Measurements from ENCODE around the gene VPREB3. TPM values are rescaled to one million over a fixed set of nuclear protein-coding genes. Genes with fewer than 3 reads are reported as not detected.

VPREB3 gene
- total RNA-seq, 1 experiment from 2014 or later, result 2.4 TPM

GRCh38 chr22:23775779-23776375, 21.7 kb upstream of the VPREB3 start:
- ChIA-PET CTCF (no interaction called here), RAD21 (ENCODE audit: low non-redundant PET in 1 of 2, low total read pairs in 2 of 2, uncharacterized antibody in 2 of 2, unreplicated experiment in 2 of 2) (no interaction called here), POLR2A (interaction anchor here (2.8 kb wide), 1 partner anchor 9 kb away, joined by 6 read pairs; the partner anchor contains the start of gene CHCHD10)
- no peaks in the 10 kb centered on the region for H3K79me2 ChIP-seq (ENCODE audit: insufficient read depth, low read length)
- H3K27me3 ChIP-seq (ENCODE audit: insufficient read depth, low read length), result no peaks in the 10 kb centered on the region
- no peaks in the 10 kb centered on the region for H3K9me2 ChIP-seq (ENCODE audit: insufficient read depth)
- TF ChIP-seq TCF7L2 (IDR thresholded peaks at IDR 0.05; ENCODE audit: borderline replicate concordance, extremely low read depth, insufficient read depth, insufficient read length) (no peak), RAD21 (IDR thresholded peaks at IDR 0.05; ENCODE audit: low read depth) (no peak), EZH2phosphoT487 (IDR thresholded peaks at IDR 0.05; ENCODE audit: borderline replicate concordance) (no peak), CBX3 (IDR thresholded peaks at IDR 0.05; ENCODE audit: low read depth) (no peak)
- TF ChIP-seq, protein P1, sequence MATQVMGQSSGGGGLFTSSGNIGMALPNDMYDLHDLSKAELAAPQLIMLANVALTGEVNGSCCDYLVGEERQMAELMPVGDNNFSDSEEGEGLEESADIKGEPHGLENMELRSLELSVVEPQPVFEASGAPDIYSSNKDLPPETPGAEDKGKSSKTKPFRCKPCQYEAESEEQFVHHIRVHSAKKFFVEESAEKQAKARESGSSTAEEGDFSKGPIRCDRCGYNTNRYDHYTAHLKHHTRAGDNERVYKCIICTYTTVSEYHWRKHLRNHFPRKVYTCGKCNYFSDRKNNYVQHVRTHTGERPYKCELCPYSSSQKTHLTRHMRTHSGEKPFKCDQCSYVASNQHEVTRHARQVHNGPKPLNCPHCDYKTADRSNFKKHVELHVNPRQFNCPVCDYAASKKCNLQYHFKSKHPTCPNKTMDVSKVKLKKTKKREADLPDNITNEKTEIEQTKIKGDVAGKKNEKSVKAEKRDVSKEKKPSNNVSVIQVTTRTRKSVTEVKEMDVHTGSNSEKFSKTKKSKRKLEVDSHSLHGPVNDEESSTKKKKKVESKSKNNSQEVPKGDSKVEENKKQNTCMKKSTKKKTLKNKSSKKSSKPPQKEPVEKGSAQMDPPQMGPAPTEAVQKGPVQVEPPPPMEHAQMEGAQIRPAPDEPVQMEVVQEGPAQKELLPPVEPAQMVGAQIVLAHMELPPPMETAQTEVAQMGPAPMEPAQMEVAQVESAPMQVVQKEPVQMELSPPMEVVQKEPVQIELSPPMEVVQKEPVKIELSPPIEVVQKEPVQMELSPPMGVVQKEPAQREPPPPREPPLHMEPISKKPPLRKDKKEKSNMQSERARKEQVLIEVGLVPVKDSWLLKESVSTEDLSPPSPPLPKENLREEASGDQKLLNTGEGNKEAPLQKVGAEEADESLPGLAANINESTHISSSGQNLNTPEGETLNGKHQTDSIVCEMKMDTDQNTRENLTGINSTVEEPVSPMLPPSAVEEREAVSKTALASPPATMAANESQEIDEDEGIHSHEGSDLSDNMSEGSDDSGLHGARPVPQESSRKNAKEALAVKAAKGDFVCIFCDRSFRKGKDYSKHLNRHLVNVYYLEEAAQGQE (IDR thresholded peaks at IDR 0.05; ENCODE audit: low read depth), result no peak
- H3K9me3 ChIP-seq (ENCODE audit: control insufficient read depth in 1 of 2, insufficient read depth in 1 of 2, low read depth in 1 of 2, low read length in 2 of 2), result no peaks in the 10 kb centered on the region
- intact Hi-C loops (cut with micrococcal nuclease), result no loop called here
- no peak overlapping the region for H3K4me3 ChIP-seq (replicated peaks in 1 of 2; ENCODE audit: low read depth in 1 of 2, low read length in 2 of 2)
- H3K4me1 ChIP-seq (ENCODE audit: control insufficient read depth in 1 of 2, insufficient read depth in 2 of 2, low read length in 2 of 2), result peaks cover 24 to 51% of the 10 kb centered on the region in 2 experiments
- no peak overlapping the region for H3K9ac ChIP-seq (ENCODE audit: low read length)
- ATAC-seq (no peak), DNase-seq (ENCODE audit: low read depth, low spot score) (no peak)
- no peak overlapping the region for H2AFZ ChIP-seq (ENCODE audit: low read depth, low read length, poor library complexity, severe bottlenecking)
- H4K20me1 ChIP-seq (ENCODE audit: insufficient read depth), result no peaks in the 10 kb centered on the region
- no TSS peak for BruUV-seq (replicated peaks)
- no peak overlapping the region for H3K4me2 ChIP-seq (ENCODE audit: low read length)
- H3K27ac ChIP-seq (ENCODE audit: low read depth, low read length), result no peak overlapping the region
- H3K36me3 ChIP-seq (ENCODE audit: control insufficient read depth in 1 of 2, insufficient read depth in 2 of 2, low read length in 2 of 2), result no peaks in the 10 kb centered on the region

Measured in HCT116 (cell line).